Erythroblast (primary cell): ENCODE measurements around the gene TLX2.

Experiments
- GATA1 ChIP-seq: IDR thresholded peaks from 2 replicates; pipeline ENCODE4 v1.6.1; 2011; ENCODE audit warnings: low read depth, mild to moderate bottlenecking, control low read depth, low read length, moderate library complexity
- POLR2A ChIP-seq: IDR thresholded peaks from 2 replicates; pipeline ENCODE4 v1.6.1; 2011; ENCODE audit warnings: mild to moderate bottlenecking, low read length

- peak; percentile 29 for TF ChIP-seq POLR2A
- TF ChIP-seq GATA1, result no peak
Measured at GRCh38 chr2:74533464-74533863, 19.2 kb downstream of the TLX2 start.
